ENCODE results near the gene DSCAM. TPM values are rescaled to one million over a fixed set of nuclear protein-coding genes. Genes with fewer than 3 reads are reported as not detected.
A peak's percentile ranks its signal among the peaks of the same experiment; 100 is the strongest.

Gene DSCAM
- total RNA-seq, 1 experiment from 2014 or later = 0.33 TPM

DNA sequence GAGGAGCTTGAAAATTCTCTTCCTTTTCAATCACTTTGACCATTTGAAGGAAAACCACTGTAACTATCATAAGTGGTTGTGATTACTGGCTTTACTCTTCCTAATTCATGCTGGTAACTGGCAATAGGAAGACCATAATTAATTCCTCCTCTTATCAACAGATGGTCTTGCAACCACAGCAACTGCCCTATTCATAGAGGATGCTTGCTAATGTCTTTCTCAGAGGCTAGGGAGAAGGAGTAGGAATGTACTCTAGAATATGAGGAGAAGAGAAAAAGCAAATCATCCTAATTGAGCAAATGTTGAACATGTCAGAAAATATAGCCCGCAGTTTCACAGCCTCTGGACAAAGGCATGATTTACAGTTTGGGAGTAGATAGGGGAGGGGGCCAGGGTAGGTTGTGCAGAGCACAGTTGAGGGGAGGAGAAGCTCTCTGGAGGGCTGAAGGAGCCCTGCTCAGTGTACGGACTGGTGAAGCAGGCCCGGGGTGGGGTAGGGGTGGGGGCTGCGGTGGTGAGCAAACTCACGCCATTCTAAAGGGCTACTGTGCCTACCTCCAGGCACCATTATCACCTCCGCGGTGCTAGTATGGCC is 786.8 kb downstream of the DSCAM start:
- TF ChIP-seq, protein P1, sequence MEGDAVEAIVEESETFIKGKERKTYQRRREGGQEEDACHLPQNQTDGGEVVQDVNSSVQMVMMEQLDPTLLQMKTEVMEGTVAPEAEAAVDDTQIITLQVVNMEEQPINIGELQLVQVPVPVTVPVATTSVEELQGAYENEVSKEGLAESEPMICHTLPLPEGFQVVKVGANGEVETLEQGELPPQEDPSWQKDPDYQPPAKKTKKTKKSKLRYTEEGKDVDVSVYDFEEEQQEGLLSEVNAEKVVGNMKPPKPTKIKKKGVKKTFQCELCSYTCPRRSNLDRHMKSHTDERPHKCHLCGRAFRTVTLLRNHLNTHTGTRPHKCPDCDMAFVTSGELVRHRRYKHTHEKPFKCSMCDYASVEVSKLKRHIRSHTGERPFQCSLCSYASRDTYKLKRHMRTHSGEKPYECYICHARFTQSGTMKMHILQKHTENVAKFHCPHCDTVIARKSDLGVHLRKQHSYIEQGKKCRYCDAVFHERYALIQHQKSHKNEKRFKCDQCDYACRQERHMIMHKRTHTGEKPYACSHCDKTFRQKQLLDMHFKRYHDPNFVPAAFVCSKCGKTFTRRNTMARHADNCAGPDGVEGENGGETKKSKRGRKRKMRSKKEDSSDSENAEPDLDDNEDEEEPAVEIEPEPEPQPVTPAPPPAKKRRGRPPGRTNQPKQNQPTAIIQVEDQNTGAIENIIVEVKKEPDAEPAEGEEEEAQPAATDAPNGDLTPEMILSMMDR (IDR thresholded peaks at IDR 0.05; ENCODE audit: unreplicated experiment) = no peak
- Mint-ChIP-seq H3K27ac (ENCODE audit: low read depth, unreplicated experiment) (no peak overlapping the region), H3K4me1 (ENCODE audit: insufficient read depth, unreplicated experiment) (no peaks in the 10 kb centered on the region), H3K4me3 (ENCODE audit: unreplicated experiment) (no peak overlapping the region), H3K27me3 (ENCODE audit: insufficient read depth, unreplicated experiment) (peaks cover 73% of the 10 kb centered on the region), H3K36me3 (ENCODE audit: insufficient read depth, unreplicated experiment) (no peaks in the 10 kb centered on the region), H3K9me3 (ENCODE audit: unreplicated experiment) (peaks cover 16% of the 10 kb centered on the region)
- POLR2A ChIA-PET = no interaction called here
- no peak for DNase-seq (ENCODE audit: unreplicated experiment)
- CTCF ChIA-PET = no interaction called here
- intact Hi-C loops (cut with micrococcal nuclease) = no loop called here
- no TSS peak for BruUV-seq (replicated peaks)

DNA sequence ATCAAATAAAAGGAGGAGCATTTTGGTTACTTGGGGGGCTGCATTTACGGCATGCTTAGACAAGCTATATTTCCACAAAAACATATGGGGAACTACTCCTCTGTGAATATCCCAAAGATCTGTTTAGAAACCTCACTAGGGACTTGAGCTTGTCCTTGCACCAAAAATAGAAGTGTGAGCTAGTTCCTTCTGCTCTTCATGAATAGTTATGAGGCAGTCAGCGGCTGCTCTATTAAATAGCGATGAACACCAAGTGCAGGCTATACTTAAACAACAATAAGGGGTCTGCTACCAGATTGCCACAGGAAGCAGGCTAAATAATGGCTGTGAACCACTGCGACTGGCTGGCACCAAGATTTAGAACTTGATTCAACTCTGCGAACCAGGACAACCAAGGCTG is 789.6 kb downstream of the DSCAM start:
- no TSS peak for BruUV-seq (replicated peaks)
- Mint-ChIP-seq H3K4me3 (ENCODE audit: unreplicated experiment) (no peak overlapping the region), H3K36me3 (ENCODE audit: insufficient read depth, unreplicated experiment) (no peaks in the 10 kb centered on the region), H3K4me1 (ENCODE audit: insufficient read depth, unreplicated experiment) (peaks cover 10% of the 10 kb centered on the region), H3K9me3 (ENCODE audit: unreplicated experiment) (peaks cover 13% of the 10 kb centered on the region), H3K27me3 (ENCODE audit: insufficient read depth, unreplicated experiment) (peaks cover 70% of the 10 kb centered on the region), H3K27ac (ENCODE audit: low read depth, unreplicated experiment) (no peak overlapping the region)
- CTCF ChIA-PET = interaction anchor here (0.6 kb wide), 1 partner anchor 269 kb away, joined by 3 read pairs; no protein-coding TSS in a partner anchor
- TF ChIP-seq, protein P1 (IDR thresholded peaks at IDR 0.05; ENCODE audit: unreplicated experiment) = no peak
- no peak for DNase-seq (ENCODE audit: unreplicated experiment)
- POLR2A ChIA-PET = no interaction called here
- intact Hi-C loops (cut with micrococcal nuclease) = no loop called here

DNA sequence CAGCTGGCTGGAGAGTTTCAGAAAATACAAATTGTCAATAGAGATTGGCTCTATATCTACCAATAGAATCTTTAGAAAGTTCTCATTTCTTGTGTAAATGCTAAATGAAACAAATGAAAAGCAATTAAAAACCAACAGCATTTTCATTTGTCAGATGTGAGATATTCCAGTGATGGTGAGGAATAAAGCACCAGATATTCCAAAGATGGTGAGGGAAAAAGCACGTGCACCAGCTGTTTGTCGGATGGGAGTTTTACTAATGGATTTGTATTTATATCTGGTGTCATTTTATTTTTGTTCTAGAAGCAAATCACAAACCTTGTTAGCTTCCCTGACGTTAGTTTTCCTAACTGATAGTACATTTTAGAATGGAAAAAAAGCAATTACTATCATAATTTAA is 790.9 kb downstream of the DSCAM start:
- POLR2A ChIA-PET = no interaction called here
- no TSS peak for BruUV-seq (replicated peaks)
- CTCF ChIA-PET = interaction anchor here (0.6 to 1.0 kb wide), 3 partner anchors 16 to 623 kb away, joined by 3 read pairs; no protein-coding TSS in a partner anchor
- TF ChIP-seq, protein P1 (IDR thresholded peaks at IDR 0.05; ENCODE audit: unreplicated experiment) = no peak
- no peak for DNase-seq (ENCODE audit: unreplicated experiment)
- H3K36me3 Mint-ChIP-seq (ENCODE audit: insufficient read depth, unreplicated experiment) = no peaks in the 10 kb centered on the region
- H3K27me3 Mint-ChIP-seq (ENCODE audit: insufficient read depth, unreplicated experiment) = peaks cover 57% of the 10 kb centered on the region
- H3K27ac Mint-ChIP-seq (ENCODE audit: low read depth, unreplicated experiment) = no peak overlapping the region
- H3K9me3 Mint-ChIP-seq (ENCODE audit: unreplicated experiment) = peaks cover 13% of the 10 kb centered on the region
- no peak overlapping the region for H3K4me3 Mint-ChIP-seq (ENCODE audit: unreplicated experiment)
- H3K4me1 Mint-ChIP-seq (ENCODE audit: insufficient read depth, unreplicated experiment) = peaks cover 10% of the 10 kb centered on the region
- intact Hi-C loops (cut with micrococcal nuclease) = no loop called here

DNA sequence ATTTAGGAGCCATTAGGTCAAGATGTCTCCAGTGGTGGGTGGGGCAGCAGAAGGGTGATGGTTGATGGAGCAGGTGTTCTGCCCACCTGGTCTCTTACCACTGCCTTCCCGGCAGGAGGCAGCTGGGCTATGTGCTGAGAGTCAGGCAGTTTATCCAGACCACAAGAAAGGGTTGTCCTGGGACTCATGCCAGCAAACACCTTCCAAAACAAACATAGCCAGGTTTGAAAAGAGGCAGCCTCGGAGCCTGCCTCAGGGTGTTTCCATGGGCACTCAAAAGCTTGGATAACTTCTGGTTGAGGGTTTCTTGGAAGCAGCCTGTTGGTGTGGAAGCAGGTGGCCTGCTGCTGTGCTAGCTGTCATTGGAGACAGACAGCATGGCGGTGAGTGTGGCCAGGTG is 792.6 kb downstream of the DSCAM start:
- TF ChIP-seq, protein P1 (IDR thresholded peaks at IDR 0.05; ENCODE audit: unreplicated experiment) = no peak
- Mint-ChIP-seq H3K27ac (ENCODE audit: low read depth, unreplicated experiment) (no peak overlapping the region), H3K4me1 (ENCODE audit: insufficient read depth, unreplicated experiment) (peaks cover 12% of the 10 kb centered on the region), H3K27me3 (ENCODE audit: insufficient read depth, unreplicated experiment) (peaks cover 41% of the 10 kb centered on the region), H3K9me3 (ENCODE audit: unreplicated experiment) (peaks cover 13% of the 10 kb centered on the region), H3K36me3 (ENCODE audit: insufficient read depth, unreplicated experiment) (no peaks in the 10 kb centered on the region), H3K4me3 (ENCODE audit: unreplicated experiment) (no peak overlapping the region)
- DNase-seq (ENCODE audit: unreplicated experiment) = peak; percentile 68
- ChIA-PET POLR2A (no interaction called here), CTCF (interaction anchor here (0.8 to 1.4 kb wide), 4 partner anchors 10 to 66 kb away, joined by 3 to 5 read pairs (median 4); no protein-coding TSS in a partner anchor)
- no TSS peak for BruUV-seq (replicated peaks)
- intact Hi-C loops (cut with micrococcal nuclease) = no loop called here

Data from MCF 10A (cell line).